ENCODE results near the gene CRIP1.

CRIP1 gene

GRCh38 chr14:105497671-105498429 lies 11.2 kb downstream of the CRIP1 start:
- TF ChIP-seq TCF12 (IDR thresholded peaks at IDR 0.05; ENCODE audit: low read depth) (no peak), ZBTB7A (IDR thresholded peaks at IDR 0.05; ENCODE audit: low read depth) (no peak), TEAD4 (IDR thresholded peaks at IDR 0.05) (no peak)

GRCh38 chr14:105498430-105499255 lies 12.0 kb downstream of the CRIP1 start:
- no peak for TF ChIP-seq YY1 (IDR thresholded peaks at IDR 0.05; ENCODE audit: low read depth)
- no peak for TF ChIP-seq NFIC (IDR thresholded peaks at IDR 0.05)
- no peak for TF ChIP-seq CREB1 (IDR thresholded peaks at IDR 0.05; ENCODE audit: low read depth)
- no peak for TF ChIP-seq EGR1 (IDR thresholded peaks at IDR 0.05)
- TF ChIP-seq FOXM1 (IDR thresholded peaks at IDR 0.05; ENCODE audit: borderline replicate concordance, low read depth) = no peak
- TF ChIP-seq CEBPB (IDR thresholded peaks at IDR 0.05) = no peak
- no peak for TF ChIP-seq MAX (IDR thresholded peaks at IDR 0.05)
- no peak for TF ChIP-seq REST (IDR thresholded peaks at IDR 0.05; ENCODE audit: low read depth)
- no peak for TF ChIP-seq RAD21 (IDR thresholded peaks at IDR 0.05; ENCODE audit: low read depth)
- no peak for TF ChIP-seq EP300 (IDR thresholded peaks at IDR 0.05; ENCODE audit: borderline replicate concordance)
- TF ChIP-seq TAF1 (IDR thresholded peaks at IDR 0.05; ENCODE audit: low read depth) = no peak
- TF ChIP-seq TEAD4 (IDR thresholded peaks at IDR 0.05) = no peak
- no peak for TF ChIP-seq ZBTB7A (IDR thresholded peaks at IDR 0.05; ENCODE audit: low read depth)
- TF ChIP-seq USF1 (IDR thresholded peaks at IDR 0.05) = no peak
- no peak for TF ChIP-seq TCF12 (IDR thresholded peaks at IDR 0.05; ENCODE audit: low read depth)

- TF ChIP-seq TAF1 (IDR thresholded peaks at IDR 0.05; ENCODE audit: low read depth) (no peak), CREB1 (IDR thresholded peaks at IDR 0.05; ENCODE audit: low read depth) (no peak), YY1 (IDR thresholded peaks at IDR 0.05; ENCODE audit: low read depth) (no peak), EP300 (IDR thresholded peaks at IDR 0.05; ENCODE audit: borderline replicate concordance) (no peak), USF1 (IDR thresholded peaks at IDR 0.05) (no peak), RAD21 (IDR thresholded peaks at IDR 0.05; ENCODE audit: low read depth) (no peak), TCF12 (IDR thresholded peaks at IDR 0.05; ENCODE audit: low read depth) (no peak), REST (IDR thresholded peaks at IDR 0.05; ENCODE audit: low read depth) (no peak), TEAD4 (IDR thresholded peaks at IDR 0.05) (no peak), ZBTB7A (IDR thresholded peaks at IDR 0.05; ENCODE audit: low read depth) (no peak), NFIC (IDR thresholded peaks at IDR 0.05) (no peak)
Observed at GRCh38 chr14:105499256-105500035, 12.8 kb downstream of the CRIP1 start.

GRCh38 chr14:105500036-105500725 lies 13.5 kb downstream of the CRIP1 start:
- TF ChIP-seq EP300 (IDR thresholded peaks at IDR 0.05; ENCODE audit: borderline replicate concordance) = no peak
- TF ChIP-seq REST (IDR thresholded peaks at IDR 0.05; ENCODE audit: low read depth) = no peak
- no peak for TF ChIP-seq CREB1 (IDR thresholded peaks at IDR 0.05; ENCODE audit: low read depth)
- TF ChIP-seq MAX (IDR thresholded peaks at IDR 0.05) = no peak
- TF ChIP-seq TEAD4 (IDR thresholded peaks at IDR 0.05) = no peak
- no peak for TF ChIP-seq YY1 (IDR thresholded peaks at IDR 0.05; ENCODE audit: low read depth)
- no peak for TF ChIP-seq TAF1 (IDR thresholded peaks at IDR 0.05; ENCODE audit: low read depth)
- no peak for TF ChIP-seq USF1 (IDR thresholded peaks at IDR 0.05)

Data from Ishikawa (cell line).